Retinal pigment epithelial cell (primary cell): ENCODE results near the gene ZNF827.

Experiments used
- DNase-seq: peaks from one replicate; pipeline ENCODE4 v3.0.0-alpha.2; 2010; ENCODE audit warnings: low read depth
- H3K4me3 ChIP-seq: 2 replicates; pipeline ENCODE4 v1.5.1; 2011; ENCODE audit warnings: mild to moderate bottlenecking, low read length, control low read depth, moderate library complexity
- CTCF ChIP-seq: conservative IDR thresholded peaks from 2 replicates; pipeline ENCODE4 v1.5.1; 2011; ENCODE audit warnings: low read depth, low read length, control low read depth, inconsistent platforms

Gene ZNF827

GRCh38 chr4:145931403-145931802 lies 7.2 kb downstream of the ZNF827 start:
- no peak overlapping the region for H3K4me3 ChIP-seq
- no peak for DNase-seq
- no peak for TF ChIP-seq CTCF

- no peak for DNase-seq
- H3K4me3 ChIP-seq = no peak overlapping the region
- TF ChIP-seq CTCF = no peak
Measured at GRCh38 chr4:145930592-145930991, 8.0 kb downstream of the ZNF827 start.

- H3K4me3 ChIP-seq = no peak overlapping the region
- TF ChIP-seq CTCF = no peak
- no peak for DNase-seq
Measured at GRCh38 chr4:145929415-145930178, 9.0 kb downstream of the ZNF827 start.

GRCh38 chr4:145928748-145929147 lies 9.9 kb downstream of the ZNF827 start:
- H3K4me3 ChIP-seq = no peak overlapping the region
- no peak for TF ChIP-seq CTCF
- DNase-seq = no peak

GRCh38 chr4:145927030-145927429 lies 11.6 kb downstream of the ZNF827 start:
- no peak for DNase-seq

GRCh38 chr4:145921231-145921630 lies 17.4 kb downstream of the ZNF827 start:
- TF ChIP-seq CTCF = no peak
- no peak overlapping the region for H3K4me3 ChIP-seq
- peak; percentile 41 for DNase-seq

More at GRCh38 chr4:145927030-145927429, 11.6 kb downstream of the ZNF827 start:
- TF ChIP-seq CTCF = no peak
- H3K4me3 ChIP-seq = no peak overlapping the region

- TF ChIP-seq CTCF = no peak
- DNase-seq = no peak
- no peak overlapping the region for H3K4me3 ChIP-seq
Measured at GRCh38 chr4:145920205-145920604, 18.4 kb downstream of the ZNF827 start.
